ENCODE measurements around the gene SLC30A1.

- TF ChIP-seq EZH2 (IDR thresholded peaks at IDR 0.05) (no peak), POLR2AphosphoS5 (IDR thresholded peaks at IDR 0.05; ENCODE audit: borderline replicate concordance, low read depth, low read length) (no peak), FOXP2 (optimal IDR thresholded peaks at IDR 0.05; ENCODE audit: control extremely low read depth, extremely low read length, insufficient read depth) (no peak)
Measured at GRCh38 chr1:211527006-211527405, 52.0 kb downstream of the SLC30A1 start.
